MM.1S (cell line): ENCODE results near the gene MB.

Source experiments
- EZH2 ChIP-seq: fragments of 300-600 bp; sonication (generic); optimal IDR thresholded peaks from 2 replicates; pipeline ENCODE3; 2017; ENCODE audit warnings: low read depth, mild to moderate bottlenecking, antibody characterized with exemption, low read length, mixed read lengths
- EZH2phosphoT487 ChIP-seq: fragments of 300-600 bp; sonication (generic); IDR thresholded peaks from 2 replicates; pipeline ENCODE4 v1.6.1; 2018; ENCODE audit warnings: antibody characterized with exemption, low read length
- TF ChIP-seq, protein P1 (sequence below): fragments of 300-600 bp; sonication (generic); IDR thresholded peaks from 2 replicates; pipeline ENCODE4 v1.5.1; 2016; ENCODE audit warnings: antibody characterized with exemption, low read length, mixed read lengths

DNA sequence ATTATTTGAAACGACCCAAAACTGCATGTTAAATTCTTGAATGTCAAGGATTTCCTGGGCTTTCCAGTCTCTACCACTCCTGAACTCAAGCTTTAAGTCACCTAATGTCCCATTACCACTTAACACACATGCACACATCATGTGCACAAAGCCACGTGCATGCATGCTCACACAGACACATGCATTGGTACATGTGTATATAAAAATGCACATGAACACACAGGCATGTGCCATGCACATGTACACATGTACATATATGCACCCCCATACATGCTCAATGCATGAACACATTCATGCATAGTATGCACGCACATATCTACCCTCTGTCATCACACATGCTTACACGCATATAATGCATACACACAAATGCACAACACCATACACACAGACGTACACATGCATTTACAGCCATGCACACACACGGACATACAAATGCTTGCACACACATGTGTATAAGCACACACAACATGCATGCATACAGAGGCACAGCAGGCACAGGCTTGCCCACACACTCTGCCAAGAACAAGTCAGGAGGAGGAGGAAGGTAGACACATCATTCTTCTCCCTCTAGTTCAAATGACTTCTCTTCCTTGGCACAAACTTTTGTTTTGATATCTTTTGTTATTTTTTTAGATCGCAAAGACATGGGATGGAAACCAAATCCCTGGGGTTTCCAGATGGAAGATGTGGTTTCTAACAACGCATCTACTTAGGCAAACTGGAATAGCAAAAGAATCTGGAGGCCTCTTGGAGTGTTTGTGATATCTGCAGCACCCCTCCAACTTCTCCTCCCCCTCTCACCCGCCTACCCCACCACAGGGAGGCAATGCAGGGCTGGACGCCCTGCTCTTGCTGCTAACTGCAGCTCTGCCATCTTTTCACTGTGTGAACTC is 51.9 kb downstream of the MB start:
- TF ChIP-seq, protein P1, sequence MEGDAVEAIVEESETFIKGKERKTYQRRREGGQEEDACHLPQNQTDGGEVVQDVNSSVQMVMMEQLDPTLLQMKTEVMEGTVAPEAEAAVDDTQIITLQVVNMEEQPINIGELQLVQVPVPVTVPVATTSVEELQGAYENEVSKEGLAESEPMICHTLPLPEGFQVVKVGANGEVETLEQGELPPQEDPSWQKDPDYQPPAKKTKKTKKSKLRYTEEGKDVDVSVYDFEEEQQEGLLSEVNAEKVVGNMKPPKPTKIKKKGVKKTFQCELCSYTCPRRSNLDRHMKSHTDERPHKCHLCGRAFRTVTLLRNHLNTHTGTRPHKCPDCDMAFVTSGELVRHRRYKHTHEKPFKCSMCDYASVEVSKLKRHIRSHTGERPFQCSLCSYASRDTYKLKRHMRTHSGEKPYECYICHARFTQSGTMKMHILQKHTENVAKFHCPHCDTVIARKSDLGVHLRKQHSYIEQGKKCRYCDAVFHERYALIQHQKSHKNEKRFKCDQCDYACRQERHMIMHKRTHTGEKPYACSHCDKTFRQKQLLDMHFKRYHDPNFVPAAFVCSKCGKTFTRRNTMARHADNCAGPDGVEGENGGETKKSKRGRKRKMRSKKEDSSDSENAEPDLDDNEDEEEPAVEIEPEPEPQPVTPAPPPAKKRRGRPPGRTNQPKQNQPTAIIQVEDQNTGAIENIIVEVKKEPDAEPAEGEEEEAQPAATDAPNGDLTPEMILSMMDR: no peak
- no peak for TF ChIP-seq EZH2
- no peak for TF ChIP-seq EZH2phosphoT487
